HG03095 (cell line): ENCODE measurements around the gene WSB1.
"Not testable (repeated sequence)": the region's sequence is repeated elsewhere in the genome, so short reads cannot be mapped to it uniquely, and the experiment has no call there.

Experiments
- ATAC-seq: cut with Tn5 transposase; IDR thresholded peaks from one replicate; pipeline ENCODE4 v1.9.1; 2021; ENCODE audit warnings: moderate library complexity; ENCODE audit not compliant: unreplicated experiment

The WSB1 gene

GRCh38 chr17:27293898-27294688 lies at the start of gene WSB1:
TSS of gene WSB1 (plus strand) at chr17:27294114. CDS start at chr17:27294396, 282 bp downstream.
- ATAC-seq, result peak; percentile 75

- ATAC-seq, result no peak
These were observed 49.3 kb upstream of the WSB1 start for GRCh38 chr17:27244491-27245223.

- peak; percentile 86 for ATAC-seq
These were observed 48.7 kb upstream of the WSB1 start for GRCh38 chr17:27245230-27245696.

- ATAC-seq, result no peak
These were observed 47.4 kb upstream of the WSB1 start for GRCh38 chr17:27246537-27246936.

GRCh38 chr17:27247071-27247957 lies 46.6 kb upstream of the WSB1 start:
- ATAC-seq, result no peak

- ATAC-seq, result no peak
These were observed 46.0 kb upstream of the WSB1 start for GRCh38 chr17:27247958-27248342.

- not testable (repeated sequence) for ATAC-seq
These were observed 43.1 kb upstream of the WSB1 start for GRCh38 chr17:27250791-27251190.

GRCh38 chr17:27254802-27255201 lies 39.1 kb upstream of the WSB1 start:
- not testable (repeated sequence) for ATAC-seq

GRCh38 chr17:27256225-27257030 lies 37.5 kb upstream of the WSB1 start:
- no peak for ATAC-seq

- ATAC-seq, result no peak
These were observed 36.9 kb upstream of the WSB1 start for GRCh38 chr17:27257031-27257357.

- ATAC-seq, result no peak
These were observed 34.6 kb upstream of the WSB1 start for GRCh38 chr17:27259356-27259755.

GRCh38 chr17:27263386-27263785 lies 30.5 kb upstream of the WSB1 start:
- no peak for ATAC-seq

GRCh38 chr17:27264068-27264812 lies 29.7 kb upstream of the WSB1 start:
- ATAC-seq, result no peak

GRCh38 chr17:27265333-27265732 lies 28.6 kb upstream of the WSB1 start:
- no peak for ATAC-seq

GRCh38 chr17:27266228-27266627 lies 27.7 kb upstream of the WSB1 start:
- no peak for ATAC-seq

- ATAC-seq, result no peak
These were observed 25.4 kb upstream of the WSB1 start for GRCh38 chr17:27268394-27269085.

GRCh38 chr17:27269201-27269600 lies 24.7 kb upstream of the WSB1 start:
- ATAC-seq, result no peak

GRCh38 chr17:27269974-27270373 lies 23.9 kb upstream of the WSB1 start:
- no peak for ATAC-seq

- no peak for ATAC-seq
These were observed 17.2 kb upstream of the WSB1 start for GRCh38 chr17:27276653-27277156.
